HG02885 (cell line): Measurements from ENCODE around the gene RBM15B.
"Not testable (repeated sequence)": the region's sequence is repeated elsewhere in the genome, so short reads cannot be mapped to it uniquely, and the experiment has no call there.

Experiments used
- ATAC-seq: cut with Tn5 transposase; IDR thresholded peaks from one replicate; pipeline ENCODE4 v1.9.1; 2021; ENCODE audit warnings: mild to moderate bottlenecking; ENCODE audit not compliant: unreplicated experiment, poor library complexity

Gene RBM15B

GRCh38 chr3:51391075-51391565 lies at the start of gene RBM15B:
Gene RBM15B (plus strand): TSS chr3:51391285. CDS start chr3:51391400, 115 bp downstream.
- peak; percentile 92 for ATAC-seq

GRCh38 chr3:51343918-51344687 lies 47.0 kb upstream of the RBM15B start:
- no peak for ATAC-seq

- no peak for ATAC-seq
These were observed 40.3 kb upstream of the RBM15B start for GRCh38 chr3:51350751-51351150.

GRCh38 chr3:51353131-51353530 lies 38.0 kb upstream of the RBM15B start:
- no peak for ATAC-seq

- no peak for ATAC-seq
These were observed 37.4 kb upstream of the RBM15B start for GRCh38 chr3:51353691-51354090.

GRCh38 chr3:51354172-51354571 lies 36.9 kb upstream of the RBM15B start:
- ATAC-seq = no peak

- ATAC-seq = no peak
These were observed 36.1 kb upstream of the RBM15B start for GRCh38 chr3:51354731-51355615.

- no peak for ATAC-seq
These were observed 35.0 kb upstream of the RBM15B start for GRCh38 chr3:51355891-51356578.

- ATAC-seq = no peak
These were observed 33.2 kb upstream of the RBM15B start for GRCh38 chr3:51357856-51358255.

GRCh38 chr3:51358981-51359380 lies 32.1 kb upstream of the RBM15B start:
- ATAC-seq = no peak

GRCh38 chr3:51360806-51361205 lies 30.3 kb upstream of the RBM15B start:
- no peak for ATAC-seq

- ATAC-seq = no peak
These were observed 29.3 kb upstream of the RBM15B start for GRCh38 chr3:51361746-51362145.

GRCh38 chr3:51362476-51362875 lies 28.6 kb upstream of the RBM15B start:
- ATAC-seq = no peak

GRCh38 chr3:51368276-51368675 lies 22.8 kb upstream of the RBM15B start:
- not testable (repeated sequence) for ATAC-seq

GRCh38 chr3:51371943-51372557 lies 19.0 kb upstream of the RBM15B start:
- ATAC-seq = no peak

GRCh38 chr3:51373658-51374421 lies 17.2 kb upstream of the RBM15B start:
- ATAC-seq = no peak

- ATAC-seq = no peak
These were observed 16.6 kb upstream of the RBM15B start for GRCh38 chr3:51374456-51374855.

GRCh38 chr3:51375136-51375535 lies 15.9 kb upstream of the RBM15B start:
- ATAC-seq = no peak

GRCh38 chr3:51375571-51375970 lies 15.5 kb upstream of the RBM15B start:
- no peak for ATAC-seq
